Activated CD4-positive, alpha-beta T cell treated with anti-CD3 and anti-CD28 coated beads, Interleukin-2, Interleukin-6, amounts not matched to agents 100 ng/mL and 50 ng/mL, durations not matched to agents 16 hours and 8 hours (primary cell): Measurements from ENCODE around the gene TTC39C.

Experiments used
- DNase-seq: peaks from one replicate; pipeline ENCODE4 v3.0.0-alpha.2; 2020

The TTC39C gene

GRCh38 chr18:24014062-24014985 is at the start of gene TTC39C:
Gene TTC39C, plus strand, starts transcription at chr18:24014754. Its CDS starts 118 bp downstream, at chr18:24014872.
- peak; percentile 90 for DNase-seq

GRCh38 chr18:23966909-23967308 is 47.6 kb upstream of the TTC39C start:
- no peak for DNase-seq

DNA sequence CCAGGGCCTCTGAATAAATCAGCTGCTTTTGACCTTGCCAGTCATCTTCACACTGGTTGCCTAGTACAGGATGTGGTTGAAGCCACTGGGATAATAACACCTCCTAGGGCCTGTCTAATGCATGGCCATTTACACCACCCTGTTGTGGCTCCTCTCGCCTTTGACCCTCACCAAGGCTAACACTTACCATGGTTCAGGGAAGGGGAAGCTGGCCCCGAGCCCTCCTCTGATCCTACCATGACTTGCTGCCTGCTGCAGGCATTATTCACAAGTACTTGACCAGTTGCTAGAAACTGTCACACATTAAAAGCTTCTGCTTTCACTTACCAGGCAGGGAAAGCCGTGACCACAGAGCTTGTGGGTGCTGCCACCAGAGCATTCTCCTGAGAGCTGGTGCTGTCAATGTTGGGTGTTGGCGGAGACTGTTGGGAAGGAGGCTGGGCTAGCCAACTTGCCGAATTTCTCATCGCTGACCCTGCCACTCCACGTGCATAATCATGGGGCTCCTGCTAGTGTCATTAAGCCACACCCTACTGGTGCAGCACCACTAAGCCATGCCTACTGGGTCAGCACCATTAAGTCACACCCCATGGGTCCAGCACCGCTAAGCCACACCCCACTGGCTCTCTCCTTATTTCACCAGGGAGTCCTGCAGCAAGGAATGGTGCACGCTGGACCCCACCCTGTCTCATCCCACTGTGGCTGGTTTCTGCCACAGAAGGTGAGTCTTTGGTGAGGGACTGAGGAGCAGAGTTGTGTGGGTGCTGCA is 47.0 kb upstream of the TTC39C start:
- peak; percentile 69 for DNase-seq

DNA sequence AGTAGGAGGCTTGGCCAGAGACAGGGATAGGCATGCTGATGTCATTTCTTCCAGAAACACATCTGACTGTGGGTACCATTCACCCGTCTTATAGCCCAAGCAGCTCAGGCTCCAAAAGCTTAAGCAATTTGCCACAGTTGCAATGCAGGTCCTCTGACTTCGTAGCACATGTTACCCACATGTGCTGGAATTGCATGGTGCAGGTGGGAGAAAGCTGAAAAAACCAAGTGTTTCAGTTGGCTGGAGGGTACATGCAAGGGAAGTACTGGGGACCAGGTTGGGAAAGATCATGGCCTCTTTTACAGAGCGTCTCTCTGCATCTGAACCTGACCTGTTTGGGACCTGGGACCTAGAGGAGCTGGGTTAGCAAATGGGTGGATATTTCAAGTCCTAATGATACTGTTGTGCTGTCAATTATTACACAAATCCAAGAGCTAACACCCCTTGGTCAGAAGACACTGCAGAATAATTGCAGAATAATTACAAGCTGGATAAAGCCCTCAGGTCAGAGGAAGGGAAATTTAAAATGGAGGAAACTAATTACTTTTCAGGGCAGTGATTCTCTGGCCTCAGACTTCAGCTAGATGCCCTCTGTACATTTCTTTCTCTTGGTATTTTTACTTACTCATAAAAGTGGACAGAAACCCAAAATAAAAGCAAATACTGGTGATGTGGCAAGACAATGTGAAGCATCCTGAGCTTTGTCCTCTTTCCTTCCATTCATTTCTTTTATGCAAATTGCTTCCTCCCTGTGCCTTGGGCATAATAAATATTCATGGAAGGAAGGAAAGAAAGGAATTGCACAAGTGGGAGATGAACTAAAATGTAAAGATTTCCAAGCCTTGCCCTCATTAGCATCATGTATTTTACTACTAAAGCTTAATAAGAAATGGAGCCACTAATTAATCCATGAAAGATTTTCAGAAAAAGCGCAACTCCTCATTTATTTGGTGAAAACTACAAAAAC is 45.6 kb upstream of the TTC39C start:
- DNase-seq = no peak

DNA sequence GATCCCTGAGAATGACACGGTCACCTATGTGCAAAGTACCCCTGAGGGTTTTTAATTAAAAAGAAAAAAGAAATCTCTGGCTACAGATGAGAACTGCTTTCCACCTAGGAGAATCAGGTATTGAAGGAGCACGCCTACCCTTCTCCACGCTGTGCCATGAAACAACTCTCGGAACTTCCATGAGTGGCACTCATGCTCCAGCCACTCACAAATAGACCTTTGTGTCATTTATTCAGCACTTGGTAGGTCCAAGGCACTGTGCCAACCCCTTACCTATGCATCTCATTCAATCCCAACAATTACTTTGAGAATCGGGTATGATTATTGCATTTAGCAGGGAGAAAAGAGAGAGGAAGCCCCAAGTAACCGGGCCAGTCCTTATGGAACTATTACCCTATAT is 44.9 kb upstream of the TTC39C start:
- no peak for DNase-seq

DNA sequence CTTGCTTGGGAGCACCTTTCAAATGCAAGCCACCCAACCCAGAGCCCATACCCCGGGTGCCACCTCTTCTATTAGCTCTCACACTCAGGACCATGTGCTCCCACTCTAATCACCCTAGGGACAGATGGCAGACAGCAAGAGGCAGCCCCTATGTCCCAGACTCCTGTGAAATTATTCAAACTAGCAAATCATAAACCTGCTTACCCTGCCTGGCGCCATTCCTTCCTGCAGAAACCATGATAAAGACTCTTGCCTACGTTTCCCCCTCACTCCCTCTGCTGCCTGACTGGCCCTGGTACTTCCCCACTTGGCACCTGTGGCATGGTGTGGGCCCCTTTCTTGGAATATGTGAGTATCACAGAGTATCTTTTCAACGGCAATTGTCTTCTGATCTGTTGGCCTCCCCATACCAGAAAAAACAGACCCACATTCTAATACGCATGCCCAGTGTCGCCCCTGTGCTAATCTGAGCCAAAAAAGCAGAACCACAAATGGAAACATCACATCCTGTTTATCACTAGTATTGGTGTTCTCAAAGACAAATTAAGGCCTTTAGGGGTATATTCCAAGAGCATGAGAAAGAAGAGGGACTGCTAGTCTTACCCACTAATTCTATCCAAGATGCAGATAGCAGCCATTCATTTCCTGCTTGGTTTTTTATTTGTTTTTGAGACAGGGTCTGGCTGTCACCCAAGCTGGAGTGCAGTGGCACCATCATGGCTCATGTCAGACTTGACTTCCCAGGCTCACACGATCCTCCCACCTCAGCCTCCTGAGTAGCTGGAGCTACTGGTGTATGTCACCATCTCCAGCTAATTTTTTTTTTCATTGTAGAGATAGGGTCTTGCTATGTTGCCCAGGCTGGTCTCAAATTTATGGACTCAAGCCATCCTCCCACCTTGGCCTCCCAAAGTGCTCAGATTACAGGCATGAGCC is 44.1 kb upstream of the TTC39C start:
- DNase-seq = peak; percentile 59

DNA sequence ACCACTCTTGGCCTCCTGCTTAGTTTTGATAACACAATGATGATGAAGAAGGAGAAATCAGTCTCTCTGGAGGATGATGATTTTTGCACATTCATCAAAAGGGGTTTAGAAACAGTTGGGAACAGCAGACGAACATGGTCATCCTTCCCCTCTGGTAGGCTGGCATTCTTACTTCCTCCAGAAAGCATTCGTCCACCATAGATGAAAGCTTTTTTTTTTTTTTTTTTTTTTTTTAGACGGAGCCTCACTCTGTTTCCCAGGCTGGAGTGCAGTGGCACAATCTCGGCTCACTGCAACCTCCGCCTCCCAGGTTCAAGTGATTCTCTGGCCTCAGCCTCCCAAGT is 43.5 kb upstream of the TTC39C start:
- DNase-seq = no peak

DNA sequence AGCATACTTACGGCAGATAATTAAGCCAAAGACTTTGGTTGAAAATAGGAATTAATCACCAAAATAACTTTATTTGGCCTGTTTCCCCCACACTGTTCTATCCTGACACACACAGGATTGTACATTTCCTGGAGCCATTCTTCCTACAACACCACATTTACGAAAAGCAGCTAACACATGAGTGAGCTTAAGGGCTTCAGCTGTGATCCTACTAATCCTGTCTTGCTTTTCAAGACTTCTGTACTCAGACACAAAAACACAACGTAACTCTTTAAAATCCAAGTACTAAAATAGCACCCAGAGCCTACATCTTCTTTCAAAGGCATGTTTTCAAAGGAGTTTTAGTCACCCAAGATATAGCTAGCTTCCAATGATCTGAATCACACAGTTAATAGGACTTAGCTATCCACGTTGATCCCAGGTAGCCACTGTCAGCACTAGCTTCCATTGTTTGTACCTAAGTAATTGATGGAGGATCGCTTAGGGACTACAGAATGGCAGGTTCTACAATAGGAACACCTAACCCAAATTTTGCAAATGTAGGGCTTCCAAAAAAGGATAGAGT is 42.8 kb upstream of the TTC39C start:
- no peak for DNase-seq

DNA sequence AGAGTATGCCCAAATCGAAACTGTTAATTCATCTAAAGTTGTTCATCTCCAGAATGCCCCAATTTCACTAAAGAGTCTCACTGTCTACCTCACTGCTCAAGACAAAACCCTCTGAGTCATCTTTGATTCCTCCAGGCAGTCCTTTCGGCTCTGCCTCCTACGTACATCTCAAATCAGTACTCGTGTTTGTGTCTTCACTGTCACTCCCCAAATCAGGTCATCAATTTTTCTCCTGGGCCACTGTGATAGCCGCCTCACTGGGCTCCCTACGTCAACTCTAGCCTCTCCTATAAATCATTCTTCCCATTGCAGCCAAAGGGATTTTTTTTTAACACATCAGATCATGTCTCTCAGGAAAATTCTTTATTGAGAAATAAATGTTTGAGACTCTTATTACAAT is 42.1 kb upstream of the TTC39C start:
- DNase-seq = peak; percentile 89

DNA sequence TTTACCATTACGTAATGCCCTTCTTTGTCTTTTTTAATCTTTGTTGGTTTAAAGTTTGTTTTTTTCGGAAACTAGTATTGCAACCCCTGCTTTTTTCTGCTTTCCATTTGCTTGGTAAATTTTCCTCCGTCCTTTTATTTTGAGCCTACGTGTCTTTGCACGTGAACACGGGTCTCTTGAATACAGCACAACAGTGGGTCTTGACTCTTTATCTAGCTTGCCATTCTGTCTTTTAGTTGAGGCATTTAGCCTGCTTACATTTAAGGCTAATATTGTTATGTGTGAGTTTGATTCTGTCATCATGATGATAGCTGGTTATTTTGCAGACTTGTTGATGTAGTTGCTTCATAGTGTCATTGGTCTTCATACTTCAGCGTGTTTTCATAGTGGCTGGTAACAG is 37.5 kb upstream of the TTC39C start:
- no peak for DNase-seq

DNA sequence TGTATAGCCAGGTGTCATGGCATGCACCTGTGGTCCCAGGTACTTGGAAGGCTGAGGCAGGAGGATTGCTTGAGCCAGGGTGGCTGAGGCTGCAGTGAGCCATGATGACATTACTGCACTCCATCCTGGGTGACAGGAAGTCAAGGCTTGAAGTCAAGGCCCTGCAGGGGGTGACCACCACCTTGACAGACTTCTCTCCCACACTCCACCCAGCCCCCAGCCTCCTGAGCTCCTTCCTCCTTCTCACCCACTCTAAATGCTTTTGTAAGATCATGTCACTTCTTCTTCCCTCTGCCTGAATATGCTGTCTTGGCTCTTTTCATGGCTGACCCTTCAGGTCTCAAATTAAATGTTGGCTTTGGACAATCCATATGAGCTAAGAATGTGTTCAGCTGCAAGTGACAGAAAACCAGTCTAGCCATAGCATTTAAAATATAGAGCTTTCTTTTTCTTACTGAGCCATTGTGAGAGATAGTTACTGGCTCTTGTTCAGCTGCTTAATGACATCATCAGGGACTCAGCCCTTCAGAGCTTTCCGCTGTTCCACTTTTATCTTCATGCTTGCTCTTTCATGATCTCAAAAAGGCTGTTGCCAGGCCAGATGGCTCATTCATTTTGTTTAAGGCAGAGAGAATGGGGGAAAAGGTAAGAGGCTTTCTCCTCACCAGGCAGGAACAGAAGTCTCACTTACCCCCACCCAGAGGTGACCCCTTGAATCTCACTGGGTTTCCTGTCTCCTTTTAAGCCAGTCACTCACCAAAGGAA is 36.7 kb upstream of the TTC39C start:
- DNase-seq = no peak

GRCh38 chr18:23981369-23981980 is 33.1 kb upstream of the TTC39C start:
- DNase-seq = no peak

- no peak for DNase-seq
Observed at GRCh38 chr18:23982155-23983079, 32.1 kb upstream of the TTC39C start.

GRCh38 chr18:23983112-23983511 is 31.4 kb upstream of the TTC39C start:
- no peak for DNase-seq

DNA sequence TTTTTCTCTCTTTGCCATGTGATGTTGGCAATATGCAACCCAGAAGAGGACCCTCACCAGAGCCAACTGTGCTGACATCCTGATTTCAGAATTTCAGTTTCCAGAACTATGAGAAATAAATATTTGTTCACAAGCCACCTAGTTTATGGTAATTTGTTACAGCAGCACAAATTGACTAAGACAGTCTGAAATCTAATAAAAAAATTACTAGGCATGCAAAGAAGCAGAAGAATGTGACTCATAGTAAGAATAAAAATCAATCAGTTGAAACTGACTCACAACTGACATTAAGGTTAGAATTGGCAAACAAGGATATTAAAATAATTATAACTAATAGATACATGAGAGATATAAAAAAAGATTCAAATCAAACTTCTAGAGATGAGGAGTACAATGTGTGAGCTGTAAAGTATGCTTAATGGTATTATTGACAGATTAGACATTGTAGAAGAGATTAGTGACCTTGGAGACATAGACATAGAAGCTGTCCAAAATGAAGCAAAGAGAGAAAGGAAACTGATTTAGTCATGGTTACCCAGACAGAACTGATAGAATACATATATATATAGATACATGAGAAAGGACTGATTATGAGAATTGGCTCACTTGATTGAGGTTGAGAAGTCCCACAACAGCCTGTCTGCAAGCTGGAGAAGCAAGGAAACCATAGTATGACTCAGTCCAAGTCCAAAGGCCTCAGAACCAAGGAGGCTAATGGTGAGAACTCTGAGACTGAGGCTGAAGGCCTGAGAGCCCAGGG is 27.8 kb upstream of the TTC39C start:
- peak; percentile 75 for DNase-seq

DNA sequence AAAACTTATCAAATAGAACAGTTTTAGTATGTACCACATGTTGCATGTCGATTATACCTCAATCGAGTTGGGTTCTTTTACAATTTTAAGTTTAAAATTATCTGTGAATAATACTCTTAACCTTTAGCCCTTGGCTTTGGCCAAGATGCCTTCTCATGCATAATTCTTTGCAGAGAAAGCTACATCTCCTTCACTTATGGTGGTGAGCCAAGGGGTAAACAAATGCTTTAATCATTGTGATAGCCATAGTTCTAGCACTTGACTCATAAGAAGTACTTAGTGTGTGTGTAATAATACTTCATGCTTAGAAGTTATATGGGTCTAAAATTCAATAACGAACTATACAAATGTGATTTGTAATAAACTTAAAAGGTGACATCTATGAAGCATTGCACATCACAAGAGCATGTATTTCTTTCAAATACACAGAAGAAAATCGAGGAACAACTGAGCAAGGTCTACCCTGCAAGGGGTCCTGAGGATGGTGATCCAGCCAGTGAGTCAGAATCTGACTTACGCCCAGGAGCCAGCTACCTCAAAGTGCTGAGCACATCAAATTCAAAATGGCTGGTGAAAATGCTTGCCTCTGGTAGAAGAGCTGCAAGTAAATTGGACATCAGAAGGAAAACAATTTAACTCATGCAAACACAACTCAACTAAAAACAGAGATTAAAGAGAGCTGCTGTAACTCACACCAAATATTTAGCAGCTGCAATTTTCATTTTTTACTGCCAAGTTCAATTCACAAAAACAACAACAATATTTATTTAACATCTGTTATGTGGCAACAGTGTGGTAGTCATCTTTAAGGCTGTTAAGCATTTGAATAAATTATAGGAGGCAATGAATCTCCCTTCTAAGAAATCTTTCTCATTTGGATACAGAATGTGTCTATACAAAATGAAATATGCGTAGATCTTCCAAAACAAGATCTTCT is 23.8 kb upstream of the TTC39C start:
- no peak for DNase-seq
